Kidney (tissue), 13 donors: ENCODE results near the gene SMIM45.
"Not testable (repeated sequence)": the region's sequence is repeated elsewhere in the genome, so short reads cannot be mapped to it uniquely, and the experiment has no call there.

Experiments used
- DNase-seq, 5 donors: peaks; one replicate each; pipeline ENCODE4 v3.0.0-alpha.2; 2013 to 2020
- FAIRE-seq: peaks from 2 replicates; lab custom pipeline; 2012; peaks lifted over from hg19 to GRCh38; lab: Jason Lieb, UNC
- H3K27ac ChIP-seq, 2 donors: one replicate each; pipeline ENCODE4 v1.7.0; 2013; ENCODE audit warnings: low read depth in 2 of 2, low read length in 2 of 2, inconsistent platforms in 1 of 2
- H3K27me3 ChIP-seq: one replicate; pipeline ENCODE4 v1.7.1; 2013; ENCODE audit warnings: low read length, inconsistent platforms; ENCODE audit not compliant: control insufficient read depth, insufficient read depth
- H3K36me3 ChIP-seq, 3 donors: one replicate each; pipeline versions ENCODE4 v1.7.0 to v1.7.1; 2013; ENCODE audit warnings: low read length in 3 of 3, control low read depth in 1 of 3, inconsistent platforms in 1 of 3; ENCODE audit not compliant: insufficient read depth in 3 of 3, control insufficient read depth in 2 of 3
- H3K4me1 ChIP-seq, 3 donors: one replicate each; pipeline versions ENCODE4 v1.7.0 to v1.7.1; 2013; ENCODE audit warnings: low read length in 3 of 3, inconsistent platforms in 1 of 3, low read depth in 1 of 3; ENCODE audit not compliant: control insufficient read depth in 2 of 3, insufficient read depth in 2 of 3
- H3K4me3 ChIP-seq, 3 donors: one replicate each; pipeline versions ENCODE4 v1.7.0 to v1.8.1; 2013; ENCODE audit warnings: low read length in 3 of 3, control low read depth in 1 of 3, inconsistent platforms in 1 of 3
- H3K9ac ChIP-seq, 3 donors: one replicate each; pipeline versions ENCODE4 v1.7.0 to v1.7.1; 2013; ENCODE audit warnings: low read length in 3 of 3, control low read depth in 1 of 3, inconsistent platforms in 1 of 3
- H3K9me3 ChIP-seq, 3 donors: one replicate each; pipeline versions ENCODE4 v1.7.0 to v1.7.1; 2013; ENCODE audit warnings: low read length in 3 of 3, control low read depth in 1 of 3, inconsistent platforms in 1 of 3; ENCODE audit not compliant: control insufficient read depth in 2 of 3, insufficient read depth in 1 of 3
- CTCF ChIP-seq: IDR thresholded peaks from 3 replicates; pipeline ENCODE4 v1.5.1; 2012; ENCODE audit warnings: mild to moderate bottlenecking, moderate library complexity, borderline replicate concordance; ENCODE audit not compliant: insufficient read depth; ENCODE audit errors: extremely low read depth
- intact Hi-C: fragments of 100-400 bp; cut with DNase I; formaldehyde crosslinking; loops from one replicate; pipeline ENCODE4 v1.11.1; 2022
- donor health status: control.
- donor health status: control.
- donor health status: control.
- donor health status: control.
- donor health status: control.
- donor health status: DM: yes; HTN: yes; CAD: no.
- donor health status: Normal renal cell carcinoma (clear cell type).

The SMIM45 gene

GRCh38 chr22:41947424-41948080, 4.4 kb upstream of the SMIM45 start:
- FAIRE-seq (no peak), DNase-seq (no peak)
- Histone ChIP-seq H3K27ac (no peak overlapping the region), H3K4me3 (peak overlapping the region; percentile 73 to 76 (median 75)), H3K27me3 (no peaks in the 10 kb centered on the region), H3K4me1 (peaks cover 0 to 9% (median 5%) of the 10 kb centered on the region in 3 donors), H3K9ac (no peak overlapping the region), H3K36me3 (no peaks in the 10 kb centered on the region), H3K9me3 (no peaks in the 10 kb centered on the region)
- intact Hi-C loops, result no loop called here
- TF ChIP-seq CTCF, result no peak

GRCh38 chr22:41948142-41948541, 3.8 kb upstream of the SMIM45 start:
- FAIRE-seq (no peak), DNase-seq (no peak)
- Histone ChIP-seq H3K27ac (no peak overlapping the region), H3K4me1 (peaks cover 0 to 9% (median 5%) of the 10 kb centered on the region in 3 donors), H3K9me3 (no peaks in the 10 kb centered on the region), H3K36me3 (no peaks in the 10 kb centered on the region), H3K4me3 (no peak overlapping the region), H3K27me3 (no peaks in the 10 kb centered on the region), H3K9ac (no peak overlapping the region)
- intact Hi-C loops, result no loop called here
- no peak for TF ChIP-seq CTCF

GRCh38 chr22:41948928-41949296, 3.0 kb upstream of the SMIM45 start:
- H3K4me3 ChIP-seq, H3K27me3 ChIP-seq, H3K4me1 ChIP-seq, DNase-seq, H3K9me3 ChIP-seq, H3K9ac ChIP-seq, FAIRE-seq, H3K27ac ChIP-seq, H3K36me3 ChIP-seq, intact Hi-C loops: not testable (repeated sequence)

GRCh38 chr22:41949297-41949965, 2.5 kb upstream of the SMIM45 start:
- Histone ChIP-seq H3K4me3 (no peak overlapping the region), H3K9ac (no peak overlapping the region), H3K36me3 (no peaks in the 10 kb centered on the region), H3K4me1 (peaks cover 0 to 9% (median 5%) of the 10 kb centered on the region in 3 donors), H3K9me3 (no peaks in the 10 kb centered on the region), H3K27me3 (no peaks in the 10 kb centered on the region), H3K27ac (no peak overlapping the region)
- no peak for TF ChIP-seq CTCF
- no peak for DNase-seq
- intact Hi-C loops, result no loop called here
- FAIRE-seq, result no peak
